ENCODE measurements around the gene IFIT3. TPM values are rescaled to one million over a fixed set of nuclear protein-coding genes. Genes with fewer than 3 reads are reported as not detected.

IFIT3 gene
- total and polyA plus RNA-seq, 9 of the 15 experiments (the other 6 are each of a cell fraction or from before 2014, with no cell fraction given): 0.23 to 2.2 (median 0.77) TPM

DNA sequence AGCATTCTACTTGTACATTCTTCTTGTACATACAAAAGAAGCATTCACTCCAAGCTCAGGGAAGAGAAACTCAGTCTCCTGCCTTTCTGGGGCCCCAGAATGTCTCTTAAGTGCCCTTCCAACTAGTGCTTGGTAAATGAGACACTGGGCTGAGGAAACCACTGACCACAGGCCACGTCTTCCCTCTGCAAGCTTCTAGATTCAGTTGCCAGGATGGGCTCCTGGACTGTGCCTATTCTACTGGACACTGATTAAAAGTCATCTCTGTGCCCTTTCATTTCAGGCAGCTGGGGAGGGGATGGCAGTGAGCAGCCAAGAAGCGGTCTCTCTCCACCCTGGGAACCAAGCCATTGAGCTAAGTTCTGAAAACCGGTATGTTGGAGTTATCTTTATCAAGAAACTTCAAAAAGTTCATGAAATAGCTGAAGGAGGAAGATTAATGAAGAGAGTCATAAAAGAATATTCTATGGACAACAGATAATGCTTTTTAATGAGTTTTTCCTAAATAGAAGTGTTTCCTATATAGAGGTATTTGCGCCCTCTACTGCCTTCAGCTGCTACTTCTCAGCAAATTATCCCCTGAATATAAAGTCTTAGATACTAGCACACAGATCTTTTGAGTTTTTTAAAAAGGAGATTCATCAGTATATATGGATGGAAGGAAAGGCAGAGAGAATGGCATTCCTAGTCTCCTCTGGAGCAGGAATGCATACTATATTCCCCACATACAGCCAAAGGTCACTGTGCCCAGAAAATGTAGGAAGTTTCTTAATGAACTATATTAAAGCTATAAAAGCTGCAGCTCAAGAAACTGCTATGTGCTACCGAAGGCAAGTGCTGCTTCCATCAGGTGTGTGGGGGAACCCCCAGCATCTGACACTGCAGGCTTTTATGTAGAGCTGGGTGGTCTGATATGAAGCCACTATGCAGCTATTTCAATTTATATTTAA is 41.6 kb downstream of the IFIT3 start (continued):
- no peak for TF ChIP-seq CEBPB (tag; IDR thresholded peaks at IDR 0.05)
- TF ChIP-seq, protein P1, sequence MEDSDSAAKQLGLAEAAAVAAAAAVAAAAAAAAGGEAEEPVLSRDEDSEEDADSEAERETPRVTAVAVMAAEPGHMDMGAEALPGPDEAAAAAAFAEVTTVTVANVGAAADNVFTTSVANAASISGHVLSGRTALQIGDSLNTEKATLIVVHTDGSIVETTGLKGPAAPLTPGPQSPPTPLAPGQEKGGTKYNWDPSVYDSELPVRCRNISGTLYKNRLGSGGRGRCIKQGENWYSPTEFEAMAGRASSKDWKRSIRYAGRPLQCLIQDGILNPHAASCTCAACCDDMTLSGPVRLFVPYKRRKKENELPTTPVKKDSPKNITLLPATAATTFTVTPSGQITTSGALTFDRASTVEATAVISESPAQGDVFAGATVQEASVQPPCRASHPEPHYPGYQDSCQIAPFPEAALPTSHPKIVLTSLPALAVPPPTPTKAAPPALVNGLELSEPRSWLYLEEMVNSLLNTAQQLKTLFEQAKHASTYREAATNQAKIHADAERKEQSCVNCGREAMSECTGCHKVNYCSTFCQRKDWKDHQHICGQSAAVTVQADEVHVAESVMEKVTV (CRISPR knock-in tag; IDR thresholded peaks at IDR 0.05): peak; percentile 49; the same call in 1 of the 2 replicates

DNA sequence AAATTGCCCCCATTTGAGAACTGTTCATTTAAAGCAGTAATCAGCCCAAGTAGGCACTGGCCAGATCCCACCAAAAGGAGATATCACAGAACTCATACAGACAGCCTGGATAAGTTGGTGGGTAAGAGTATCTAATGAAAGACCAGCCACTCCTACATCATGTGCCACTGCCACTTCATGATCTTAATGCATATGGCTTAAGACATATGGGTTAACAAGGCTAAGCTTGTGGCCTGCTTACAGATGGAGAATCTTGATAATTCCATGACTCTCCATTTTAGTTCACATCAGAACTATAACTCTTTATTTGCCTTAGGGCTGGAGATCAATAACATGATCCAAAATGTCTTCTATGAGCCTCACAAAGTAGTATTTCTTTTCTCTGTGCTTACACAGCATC is 43.3 kb downstream of the IFIT3 start:
- no peaks in the 10 kb centered on the region for H3K36me3 ChIP-seq (ENCODE audit: control insufficient read depth, insufficient read depth, low read length)
- CTCF ChIA-PET (ENCODE audit: low intra/inter-chr PET ratio): no interaction called here
- no peak for ATAC-seq
- H3K9me1 ChIP-seq (ENCODE audit: control insufficient read depth, insufficient read depth, low read length): no peaks in the 10 kb centered on the region
- peak overlapping the region; percentile 85; the same call in 1 of the 2 replicates for H2AFZ ChIP-seq (ENCODE audit: low read depth, low read length)
- H3K4me2 ChIP-seq (ENCODE audit: insufficient read depth, low read length): peak overlapping the region; percentile 32; the same call in 1 of the 2 replicates
- no peak overlapping the region for H3K4me3 ChIP-seq
- POLR2A ChIA-PET: no interaction called here
- TF ChIP-seq, protein P2, sequence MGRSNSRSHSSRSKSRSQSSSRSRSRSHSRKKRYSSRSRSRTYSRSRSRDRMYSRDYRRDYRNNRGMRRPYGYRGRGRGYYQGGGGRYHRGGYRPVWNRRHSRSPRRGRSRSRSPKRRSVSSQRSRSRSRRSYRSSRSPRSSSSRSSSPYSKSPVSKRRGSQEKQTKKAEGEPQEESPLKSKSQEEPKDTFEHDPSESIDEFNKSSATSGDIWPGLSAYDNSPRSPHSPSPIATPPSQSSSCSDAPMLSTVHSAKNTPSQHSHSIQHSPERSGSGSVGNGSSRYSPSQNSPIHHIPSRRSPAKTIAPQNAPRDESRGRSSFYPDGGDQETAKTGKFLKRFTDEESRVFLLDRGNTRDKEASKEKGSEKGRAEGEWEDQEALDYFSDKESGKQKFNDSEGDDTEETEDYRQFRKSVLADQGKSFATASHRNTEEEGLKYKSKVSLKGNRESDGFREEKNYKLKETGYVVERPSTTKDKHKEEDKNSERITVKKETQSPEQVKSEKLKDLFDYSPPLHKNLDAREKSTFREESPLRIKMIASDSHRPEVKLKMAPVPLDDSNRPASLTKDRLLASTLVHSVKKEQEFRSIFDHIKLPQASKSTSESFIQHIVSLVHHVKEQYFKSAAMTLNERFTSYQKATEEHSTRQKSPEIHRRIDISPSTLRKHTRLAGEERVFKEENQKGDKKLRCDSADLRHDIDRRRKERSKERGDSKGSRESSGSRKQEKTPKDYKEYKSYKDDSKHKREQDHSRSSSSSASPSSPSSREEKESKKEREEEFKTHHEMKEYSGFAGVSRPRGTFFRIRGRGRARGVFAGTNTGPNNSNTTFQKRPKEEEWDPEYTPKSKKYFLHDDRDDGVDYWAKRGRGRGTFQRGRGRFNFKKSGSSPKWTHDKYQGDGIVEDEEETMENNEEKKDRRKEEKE (IDR thresholded peaks at IDR 0.05; ENCODE audit: borderline replicate concordance in 1 of 2, control insufficient read depth in 1 of 2, low read depth in 2 of 2, low read length in 1 of 2): no peak
- TF ChIP-seq CBFA2T3 (IDR thresholded peaks at IDR 0.05): 0 out of 2 replicates have a peak, but pooled peaks have one; percentile 10
- peaks cover 0 to 28% of the 10 kb centered on the region in 2 experiments; a peak in 2 of 5 replicates for H3K4me1 ChIP-seq (replicated peaks in 1 of 2; ENCODE audit: control insufficient read depth in 2 of 2, insufficient read depth in 2 of 2, low read length in 2 of 2)
- BruUV-seq (replicated peaks): no TSS peak
- H3K27me3 ChIP-seq (ENCODE audit: control insufficient read depth in 2 of 2, insufficient read depth in 2 of 2, low read length in 2 of 2): no peaks in the 10 kb centered on the region
- FAIRE-seq: no peak
- intact Hi-C loops (cut with micrococcal nuclease) (no loop called here), in situ Hi-C loops (cut with MboI) (no loop called here)
- no peak for DNase-seq (ENCODE audit: extremely low read depth in 1 of 4, low spot score in 3 of 4)
- no peaks in the 10 kb centered on the region for H3K9me3 ChIP-seq (replicated peaks; ENCODE audit: control insufficient read depth, insufficient read depth, low read depth, low read length)
- no peaks in the 10 kb centered on the region for H3K79me2 ChIP-seq (ENCODE audit: control insufficient read depth, insufficient read depth, low read length)
- H3K27ac ChIP-seq (ENCODE audit: extremely low read depth, low read depth, low read length): no peak overlapping the region
- H3K9ac ChIP-seq (ENCODE audit: insufficient read depth in 1 of 2, low read depth in 2 of 2, low read length in 2 of 2): no peak overlapping the region
- no peaks in the 10 kb centered on the region for H4K20me1 ChIP-seq (replicated peaks; ENCODE audit: control insufficient read depth, insufficient read depth, low read length)

Data from K562 (cell line).